GM13977 (cell line): Measurements from ENCODE around the gene PAEP.

Experiments used
- DNase-seq: peaks from one replicate; pipeline ENCODE4 v3.0.0; 2012; ENCODE audit warnings: low spot score
- in situ Hi-C: fragments of 300-500 bp; cut with MboI; formaldehyde crosslinking; loops from one replicate; pipeline ENCODE4 v1.12.0; 2022; ENCODE audit warnings: low sequenced_read_pairs, low pct_unique_long_range_greater_than_20kb, mixed read lengths, inconsistent platforms; ENCODE audit not compliant: unreplicated experiment
- TF ChIP-seq, protein P1 (sequence below): IDR thresholded peaks from 2 replicates; pipeline ENCODE4 v1.5.1; 2012; ENCODE audit warnings: mild to moderate bottlenecking, control low read depth; ENCODE audit not compliant: insufficient read depth; ENCODE audit errors: extremely low read depth, missing control alignments

Gene PAEP

DNA sequence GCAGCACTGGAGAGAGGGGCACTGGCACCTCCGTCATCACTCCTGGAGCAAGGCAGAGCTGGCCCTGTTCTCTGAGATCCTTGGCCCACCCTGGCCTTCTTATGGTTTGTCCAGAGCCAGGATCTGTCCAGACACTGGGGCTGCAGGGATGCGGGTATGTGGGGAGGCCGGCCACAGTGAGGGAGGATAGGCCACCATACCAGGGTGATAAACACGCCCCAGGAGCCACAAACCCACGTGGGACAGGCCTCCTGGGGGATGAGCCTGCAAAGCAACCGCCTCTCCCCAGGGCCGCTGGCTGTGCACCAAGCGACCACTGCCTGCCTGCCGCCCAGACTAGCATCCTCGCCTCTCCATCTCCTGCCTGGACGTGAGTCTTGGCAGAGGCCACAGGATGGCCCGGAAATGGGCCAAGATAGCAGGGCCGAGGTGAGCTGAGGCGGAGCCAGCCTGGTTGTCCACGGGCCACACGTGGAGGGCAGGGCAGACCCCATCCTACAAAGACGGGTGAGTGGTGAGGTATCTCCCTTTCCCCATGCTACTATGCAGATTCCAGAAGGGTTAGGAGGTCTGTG lies 11.1 kb upstream of the PAEP start:
- TF ChIP-seq, protein P1, sequence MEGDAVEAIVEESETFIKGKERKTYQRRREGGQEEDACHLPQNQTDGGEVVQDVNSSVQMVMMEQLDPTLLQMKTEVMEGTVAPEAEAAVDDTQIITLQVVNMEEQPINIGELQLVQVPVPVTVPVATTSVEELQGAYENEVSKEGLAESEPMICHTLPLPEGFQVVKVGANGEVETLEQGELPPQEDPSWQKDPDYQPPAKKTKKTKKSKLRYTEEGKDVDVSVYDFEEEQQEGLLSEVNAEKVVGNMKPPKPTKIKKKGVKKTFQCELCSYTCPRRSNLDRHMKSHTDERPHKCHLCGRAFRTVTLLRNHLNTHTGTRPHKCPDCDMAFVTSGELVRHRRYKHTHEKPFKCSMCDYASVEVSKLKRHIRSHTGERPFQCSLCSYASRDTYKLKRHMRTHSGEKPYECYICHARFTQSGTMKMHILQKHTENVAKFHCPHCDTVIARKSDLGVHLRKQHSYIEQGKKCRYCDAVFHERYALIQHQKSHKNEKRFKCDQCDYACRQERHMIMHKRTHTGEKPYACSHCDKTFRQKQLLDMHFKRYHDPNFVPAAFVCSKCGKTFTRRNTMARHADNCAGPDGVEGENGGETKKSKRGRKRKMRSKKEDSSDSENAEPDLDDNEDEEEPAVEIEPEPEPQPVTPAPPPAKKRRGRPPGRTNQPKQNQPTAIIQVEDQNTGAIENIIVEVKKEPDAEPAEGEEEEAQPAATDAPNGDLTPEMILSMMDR = no peak
- no peak for DNase-seq
- in situ Hi-C loops = no loop called here

DNA sequence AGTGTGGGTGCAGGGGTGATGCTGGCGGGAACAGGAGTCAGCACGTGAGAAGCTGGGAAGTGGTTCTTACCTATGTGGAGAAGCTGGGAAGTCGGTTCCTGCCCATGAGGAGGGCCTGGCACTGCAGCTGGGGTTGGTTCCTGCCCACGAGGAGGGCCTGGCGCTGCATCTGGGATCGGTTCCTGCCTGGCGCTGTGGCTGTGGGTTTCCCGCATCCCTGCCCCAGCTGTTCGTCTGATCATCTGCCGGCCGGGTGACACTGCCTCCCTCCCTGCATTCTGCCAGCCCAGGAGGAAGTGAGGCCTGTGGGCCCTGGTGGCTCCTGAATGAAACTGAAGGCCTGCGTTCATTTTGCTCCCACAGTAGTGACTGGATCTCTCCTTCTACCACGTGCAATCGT lies 10.5 kb upstream of the PAEP start:
- DNase-seq = no peak
- TF ChIP-seq, protein P1 = no peak
- in situ Hi-C loops = no loop called here

DNA sequence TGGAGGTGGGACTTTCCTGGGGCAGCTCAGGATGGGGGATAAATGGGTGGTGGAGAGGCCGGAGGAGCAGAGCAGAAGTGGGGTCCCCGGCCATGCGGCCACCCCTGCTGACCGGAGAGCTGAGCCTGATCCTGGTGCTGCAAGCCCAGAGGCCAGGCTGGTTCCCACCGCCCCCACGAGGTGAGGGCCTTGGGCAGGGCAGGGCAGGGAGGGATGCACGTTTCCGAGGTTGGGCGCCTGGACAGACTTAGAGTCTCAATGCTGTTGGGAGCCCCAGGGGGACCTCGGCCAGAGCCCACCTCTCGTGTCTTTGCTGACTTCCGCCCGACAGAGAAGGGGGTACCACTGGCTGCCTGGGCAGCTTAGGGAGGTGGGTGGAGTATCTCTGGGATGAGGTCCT lies 10.1 kb upstream of the PAEP start:
- DNase-seq = no peak
- in situ Hi-C loops = no loop called here

DNA sequence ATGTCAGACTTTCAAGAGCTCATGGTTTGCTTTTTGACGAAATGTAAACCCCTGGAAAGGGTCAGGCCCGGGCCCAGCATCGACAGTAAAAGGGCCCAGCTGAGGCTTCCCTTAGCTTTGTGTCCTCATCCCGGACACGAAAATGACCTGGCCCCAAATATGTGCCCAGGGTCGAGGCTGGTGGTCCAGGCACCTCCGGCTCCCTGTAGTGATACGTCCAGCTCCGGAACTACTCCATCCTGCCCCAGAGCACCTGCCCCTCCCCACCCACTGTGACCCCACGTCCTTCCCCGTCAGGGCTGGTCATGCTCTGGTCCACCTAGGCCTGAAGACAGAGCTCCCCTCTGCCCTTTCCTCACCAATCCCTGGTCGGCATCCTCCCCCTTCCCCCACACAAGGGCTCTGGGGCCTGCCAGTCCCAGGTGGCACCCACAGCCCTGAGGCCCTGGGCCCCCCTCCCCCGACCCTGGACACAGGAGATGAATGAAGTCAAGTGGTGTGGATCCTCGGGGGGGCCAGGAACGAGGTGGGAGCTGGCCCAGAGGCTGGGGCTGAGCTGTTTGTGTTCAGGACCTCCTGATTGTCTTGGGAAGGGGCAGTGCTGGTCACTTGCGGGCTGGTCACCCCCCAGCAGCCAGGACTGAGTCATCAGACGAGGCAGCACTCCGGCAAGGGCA lies 9.4 kb upstream of the PAEP start:
- TF ChIP-seq, protein P1 = no peak
- no peak for DNase-seq
- in situ Hi-C loops = no loop called here

More for the DNA sequence above, 10.1 kb upstream of the PAEP start:
- TF ChIP-seq, protein P1 = no peak

DNA sequence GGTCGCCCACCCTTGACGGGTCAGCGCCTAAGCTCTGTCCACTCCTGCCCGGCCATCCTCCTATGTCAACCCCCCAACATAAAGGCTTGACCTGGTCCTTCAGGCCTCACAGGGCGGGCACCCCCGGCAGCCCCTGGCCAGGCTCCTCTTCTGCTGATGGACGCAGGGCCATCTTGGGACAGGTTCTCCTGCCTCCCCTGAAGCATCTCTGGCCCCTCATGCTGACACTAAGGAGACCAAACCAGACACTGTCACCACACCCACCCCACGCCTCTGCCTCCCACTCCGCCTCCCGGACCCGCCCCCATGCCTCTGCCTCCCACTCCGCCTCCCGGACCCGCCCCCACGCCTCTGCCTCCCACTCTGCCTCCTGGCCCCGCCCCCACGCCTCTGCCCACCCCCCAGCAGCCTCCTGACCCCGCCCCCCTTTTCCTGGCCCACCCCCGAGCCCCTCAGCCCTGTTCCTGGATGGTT lies 8.8 kb upstream of the PAEP start:
- in situ Hi-C loops = no loop called here
- DNase-seq = no peak
- TF ChIP-seq, protein P1 = no peak

DNA sequence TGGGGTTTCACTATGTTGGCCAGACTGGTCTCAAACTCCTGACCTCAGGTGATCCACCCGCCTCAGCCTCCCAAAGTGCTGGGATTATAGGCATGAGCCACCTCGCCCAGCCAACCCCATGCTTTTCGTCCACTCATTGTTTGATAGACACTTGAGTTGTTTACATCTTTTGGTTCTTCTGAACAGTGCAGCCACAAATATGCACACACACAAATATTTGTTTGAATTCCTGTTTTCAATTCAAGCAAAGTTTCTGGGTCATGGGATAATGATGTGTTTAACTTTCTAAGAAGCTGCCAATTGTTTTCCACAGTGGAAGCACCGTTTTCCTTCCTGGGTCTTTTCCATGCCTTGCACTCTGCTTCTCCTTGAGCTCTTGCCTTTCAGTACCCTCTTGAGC lies 6.8 kb upstream of the PAEP start:
- TF ChIP-seq, protein P1 = no peak
- in situ Hi-C loops = no loop called here
- DNase-seq = no peak
